Astrocyte (in vitro differentiated cells and primary cell): Measurements from ENCODE around the gene CCDC117. TPM values are rescaled to one million over a fixed set of nuclear protein-coding genes. Genes with fewer than 3 reads are reported as not detected.

Experiments used
- DNase-seq: peaks from one replicate; pipeline ENCODE4 v3.0.0-alpha.2; 2010; ENCODE audit warnings: low read depth
- FAIRE-seq: peaks from 2 replicates; lab custom pipeline; 2011; peaks lifted over from hg19 to GRCh38; lab: Jason Lieb, UNC
- H2AFZ ChIP-seq: 2 replicates; pipeline ENCODE4 v1.6.0; 2012; ENCODE audit warnings: low read depth, low read length, inconsistent platforms
- H3K27ac ChIP-seq: 2 replicates; pipeline ENCODE4 v1.5.1; 2011; ENCODE audit warnings: low read depth, low read length, inconsistent platforms
- H3K27me3 ChIP-seq: 2 replicates; pipeline ENCODE4 v1.6.0; 2011; ENCODE audit warnings: low read length, inconsistent platforms; ENCODE audit not compliant: insufficient read depth
- H3K36me3 ChIP-seq: 2 replicates; pipeline ENCODE4 v1.5.1; 2011; ENCODE audit warnings: low read length, inconsistent platforms; ENCODE audit not compliant: insufficient read depth
- H3K4me1 ChIP-seq: 2 replicates; pipeline ENCODE4 v1.5.1; 2011; ENCODE audit warnings: low read length, inconsistent platforms; ENCODE audit not compliant: insufficient read depth
- H3K4me2 ChIP-seq: 2 replicates; pipeline ENCODE4 v1.6.0; 2012; ENCODE audit warnings: low read length, inconsistent platforms
- H3K4me3 ChIP-seq: 2 replicates; pipeline ENCODE4 v1.5.1; 2011; ENCODE audit warnings: low read depth, mild to moderate bottlenecking, low read length, inconsistent platforms; ENCODE audit not compliant: insufficient read depth
- H3K79me2 ChIP-seq: 2 replicates; pipeline ENCODE4 v1.6.0; 2012; ENCODE audit warnings: mild to moderate bottlenecking, low read length, inconsistent platforms; ENCODE audit not compliant: insufficient read depth
- H3K9ac ChIP-seq: 2 replicates; pipeline ENCODE4 v1.6.0; 2012; ENCODE audit warnings: mild to moderate bottlenecking, low read length, inconsistent platforms
- H3K9me3 ChIP-seq: 2 replicates; pipeline ENCODE4 v1.5.1; 2012; ENCODE audit warnings: low read depth, mild to moderate bottlenecking, low read length, inconsistent platforms; ENCODE audit not compliant: insufficient read depth
- H4K20me1 ChIP-seq: 2 replicates; pipeline ENCODE4 v1.6.0; 2012; ENCODE audit warnings: low read length, inconsistent platforms; ENCODE audit not compliant: insufficient read depth
- H3K27ac Mint-ChIP-seq: one replicate; pipeline ENCODE4 v1.8.0; 2021; ENCODE audit warnings: mild to moderate bottlenecking, mixed read lengths; ENCODE audit not compliant: unreplicated experiment
- H3K27me3 Mint-ChIP-seq: one replicate; pipeline ENCODE4 v1.8.0; 2021; ENCODE audit warnings: low read depth, mixed read lengths; ENCODE audit not compliant: unreplicated experiment
- H3K36me3 Mint-ChIP-seq: one replicate; pipeline ENCODE4 v1.8.0; 2021; ENCODE audit warnings: low read depth, mixed read lengths; ENCODE audit not compliant: unreplicated experiment
- H3K4me1 Mint-ChIP-seq: one replicate; pipeline ENCODE4 v1.8.0; 2021; ENCODE audit warnings: low read depth, mixed read lengths; ENCODE audit not compliant: unreplicated experiment
- H3K4me3 Mint-ChIP-seq: one replicate; pipeline ENCODE4 v1.8.0; 2021; ENCODE audit warnings: mild to moderate bottlenecking, moderate library complexity, mixed read lengths; ENCODE audit not compliant: unreplicated experiment
- H3K9me3 Mint-ChIP-seq: one replicate; pipeline ENCODE4 v1.8.0; 2021; ENCODE audit warnings: mild to moderate bottlenecking, mixed read lengths; ENCODE audit not compliant: unreplicated experiment
- EZH2 ChIP-seq: IDR thresholded peaks from 2 replicates; pipeline ENCODE4 v1.6.1; 2012; ENCODE audit warnings: mild to moderate bottlenecking, low read length, inconsistent platforms; ENCODE audit not compliant: insufficient read depth
- total RNA-seq: library from RNA; stranded (reverse); gene quantifications from 2 replicates; pipeline ENCODE4 v1.2.1, GENCODE V29; 2021
- TF ChIP-seq, protein P1 (sequence below): IDR thresholded peaks from 2 replicates; pipeline ENCODE4 v1.5.1; 2011; ENCODE audit warnings: low read depth, mild to moderate bottlenecking, inconsistent platforms, low read length, moderate library complexity; ENCODE audit not compliant: insufficient read depth

Gene CCDC117
- total RNA-seq, 1 donor from 2014 or later = 15.8 TPM

DNA sequence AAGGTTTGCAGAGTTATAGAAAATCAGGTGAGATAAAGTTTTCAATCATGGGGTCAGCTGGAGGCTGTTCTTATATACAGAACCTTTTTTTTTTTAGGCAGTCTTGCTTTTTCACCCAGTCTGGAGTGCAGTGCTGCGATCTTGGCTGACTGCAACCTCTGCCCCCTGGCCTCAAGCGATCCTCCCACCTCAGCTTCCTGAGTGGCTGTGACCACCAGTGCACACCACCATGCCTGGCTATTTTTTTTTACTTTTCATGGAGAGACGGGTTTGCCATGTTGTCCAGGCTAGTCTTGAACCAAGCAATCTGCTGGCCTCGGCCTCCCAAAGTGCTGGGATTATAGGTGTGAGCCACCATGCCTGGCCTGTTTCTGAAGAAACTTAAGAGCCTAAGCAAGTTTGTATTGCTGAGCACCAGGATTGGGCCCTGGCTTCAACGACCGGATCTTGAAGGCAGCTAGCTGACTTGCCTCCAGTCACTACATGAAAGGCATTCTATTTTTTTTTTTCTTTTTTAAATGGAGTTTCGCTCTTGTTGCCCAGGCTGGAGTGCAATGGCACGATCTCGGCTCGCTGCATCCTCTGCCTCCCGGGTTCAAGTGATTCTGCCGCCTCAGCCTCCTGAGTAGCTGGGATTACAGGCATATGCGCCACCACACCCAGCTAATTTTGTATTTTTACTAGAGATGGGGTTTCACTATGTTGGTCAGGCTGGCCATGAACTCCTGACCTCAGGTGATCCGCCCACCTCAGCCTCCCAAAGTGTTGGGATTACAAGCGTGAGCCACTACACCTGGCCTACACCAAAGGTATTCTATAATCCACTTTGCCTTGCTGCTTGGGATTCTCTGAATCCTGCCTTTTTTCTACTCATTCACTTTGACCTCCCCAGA, 20.2 kb downstream of the CCDC117 start:
- Histone ChIP-seq H3K27ac (no peak overlapping the region), H3K4me3 (no peak overlapping the region), H3K9ac (no peak overlapping the region), H3K4me2 (no peak overlapping the region), H3K27me3 (no peaks in the 10 kb centered on the region), H2AFZ (no peak overlapping the region), H3K36me3 (peaks cover 41% of the 10 kb centered on the region), H4K20me1 (peaks cover 59% of the 10 kb centered on the region), H3K4me1 (peaks cover 5% of the 10 kb centered on the region), H3K79me2 (peaks cover 37% of the 10 kb centered on the region), H3K9me3 (no peaks in the 10 kb centered on the region)
- FAIRE-seq (no peak), DNase-seq (no peak)
- Mint-ChIP-seq H3K27ac (no peak overlapping the region), H3K4me3 (no peak overlapping the region), H3K36me3 (peaks cover 19% of the 10 kb centered on the region), H3K4me1 (peaks cover 17% of the 10 kb centered on the region), H3K9me3 (no peaks in the 10 kb centered on the region), H3K27me3 (no peaks in the 10 kb centered on the region)
- TF ChIP-seq, protein P1, sequence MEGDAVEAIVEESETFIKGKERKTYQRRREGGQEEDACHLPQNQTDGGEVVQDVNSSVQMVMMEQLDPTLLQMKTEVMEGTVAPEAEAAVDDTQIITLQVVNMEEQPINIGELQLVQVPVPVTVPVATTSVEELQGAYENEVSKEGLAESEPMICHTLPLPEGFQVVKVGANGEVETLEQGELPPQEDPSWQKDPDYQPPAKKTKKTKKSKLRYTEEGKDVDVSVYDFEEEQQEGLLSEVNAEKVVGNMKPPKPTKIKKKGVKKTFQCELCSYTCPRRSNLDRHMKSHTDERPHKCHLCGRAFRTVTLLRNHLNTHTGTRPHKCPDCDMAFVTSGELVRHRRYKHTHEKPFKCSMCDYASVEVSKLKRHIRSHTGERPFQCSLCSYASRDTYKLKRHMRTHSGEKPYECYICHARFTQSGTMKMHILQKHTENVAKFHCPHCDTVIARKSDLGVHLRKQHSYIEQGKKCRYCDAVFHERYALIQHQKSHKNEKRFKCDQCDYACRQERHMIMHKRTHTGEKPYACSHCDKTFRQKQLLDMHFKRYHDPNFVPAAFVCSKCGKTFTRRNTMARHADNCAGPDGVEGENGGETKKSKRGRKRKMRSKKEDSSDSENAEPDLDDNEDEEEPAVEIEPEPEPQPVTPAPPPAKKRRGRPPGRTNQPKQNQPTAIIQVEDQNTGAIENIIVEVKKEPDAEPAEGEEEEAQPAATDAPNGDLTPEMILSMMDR = no peak

DNA sequence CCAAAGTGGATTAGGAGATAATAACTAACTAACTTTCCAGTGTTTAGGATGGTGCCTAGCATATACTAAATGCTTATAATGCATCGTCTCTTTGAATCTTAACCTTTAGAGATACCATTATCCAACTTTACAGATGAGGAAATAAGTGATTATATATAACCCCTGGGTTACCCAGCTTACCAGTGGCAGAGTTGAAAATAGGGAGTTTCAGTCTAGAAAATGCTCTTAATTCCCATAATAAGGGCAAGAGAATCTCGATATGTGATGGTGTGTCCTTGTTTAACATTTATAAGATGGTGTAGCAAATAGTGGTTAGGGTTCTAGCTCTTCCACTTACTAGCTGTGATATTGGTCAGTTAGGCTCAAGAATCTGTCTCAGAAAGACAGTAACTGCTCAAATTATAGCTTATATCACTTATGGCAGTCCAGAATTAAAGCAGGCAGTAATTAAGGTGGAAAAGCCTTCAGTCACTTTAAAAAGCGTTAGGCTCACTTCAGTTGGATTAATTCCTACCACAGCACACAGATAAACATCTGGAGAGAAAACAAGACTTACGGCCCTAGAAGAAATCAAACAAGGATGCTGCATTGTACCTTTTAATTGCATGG, 21.6 kb downstream of the CCDC117 start:
- Histone ChIP-seq H3K9ac (no peak overlapping the region), H4K20me1 (peaks cover 72% of the 10 kb centered on the region), H3K4me2 (no peak overlapping the region), H3K79me2 (peaks cover 51% of the 10 kb centered on the region), H3K27ac (no peak overlapping the region), H3K36me3 (peaks cover 50% of the 10 kb centered on the region), H3K4me1 (peaks cover 14% of the 10 kb centered on the region), H3K27me3 (no peaks in the 10 kb centered on the region), H3K9me3 (no peaks in the 10 kb centered on the region), H2AFZ (no peak overlapping the region), H3K4me3 (no peak overlapping the region)
- no peak overlapping the region for H3K4me3 Mint-ChIP-seq
- H3K36me3 Mint-ChIP-seq = peaks cover 19% of the 10 kb centered on the region
- H3K4me1 Mint-ChIP-seq = peaks cover 17% of the 10 kb centered on the region
- TF ChIP-seq, protein P1 = no peak
- TF ChIP-seq EZH2 = no peak
- H3K27ac Mint-ChIP-seq = no peak overlapping the region
- DNase-seq = no peak
- H3K27me3 Mint-ChIP-seq = no peaks in the 10 kb centered on the region
- no peak for FAIRE-seq
- no peaks in the 10 kb centered on the region for H3K9me3 Mint-ChIP-seq
